GM19397 (cell line): ENCODE data around the gene RABGAP1L.
A peak's percentile ranks its signal among the peaks of the same experiment; 100 is the strongest.
"Not testable (repeated sequence)": the region's sequence is repeated elsewhere in the genome, so short reads cannot be mapped to it uniquely, and the experiment has no call there.

Source experiments
- ATAC-seq: cut with Tn5 transposase; IDR thresholded peaks from one replicate; pipeline ENCODE4 v1.9.1; 2021; ENCODE audit warnings: mild to moderate bottlenecking, moderate library complexity; ENCODE audit not compliant: unreplicated experiment

The RABGAP1L gene

DNA sequence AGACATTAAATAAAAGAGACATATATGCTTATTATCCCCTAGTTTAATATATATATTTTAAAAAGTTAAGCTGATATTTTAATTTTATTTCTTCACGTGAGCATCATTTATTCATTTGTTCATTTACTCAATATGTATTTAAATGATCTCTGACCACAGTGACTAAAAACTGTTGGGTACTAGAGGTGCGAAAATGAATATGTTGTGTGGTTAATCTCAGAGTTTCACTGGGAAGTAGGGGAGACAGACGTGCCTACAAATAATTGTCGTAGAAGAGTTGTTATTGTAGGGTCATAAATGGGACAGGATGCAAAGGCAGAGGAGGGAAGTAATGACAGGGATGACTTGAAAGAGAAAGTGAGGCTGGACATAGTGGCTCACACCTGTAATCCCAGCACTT is 627.4 kb downstream of the RABGAP1L start:
- no peak for ATAC-seq

DNA sequence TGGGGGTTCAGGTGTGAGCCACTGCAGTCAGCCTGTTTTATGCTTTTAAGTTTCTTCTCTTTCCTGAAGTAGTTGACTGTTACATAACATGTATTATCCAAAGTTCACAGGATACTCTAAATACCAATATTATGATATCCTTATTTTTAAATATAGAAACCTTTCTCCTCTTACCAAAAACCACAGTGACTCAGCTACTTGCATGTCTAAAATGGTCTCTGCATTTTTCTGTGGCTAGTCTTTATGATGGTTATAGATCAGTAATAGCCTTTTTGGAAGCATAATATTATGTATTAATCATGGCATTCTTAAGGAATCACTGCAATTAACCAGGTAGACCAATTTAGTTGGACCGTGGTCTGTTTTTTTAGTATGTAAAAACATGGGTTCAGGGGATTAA is 629.7 kb downstream of the RABGAP1L start:
- no peak for ATAC-seq

- ATAC-seq, result peak; percentile 78
These were observed 630.1 kb downstream of the RABGAP1L start for GRCh38 chr1:174789399-174789798.

DNA sequence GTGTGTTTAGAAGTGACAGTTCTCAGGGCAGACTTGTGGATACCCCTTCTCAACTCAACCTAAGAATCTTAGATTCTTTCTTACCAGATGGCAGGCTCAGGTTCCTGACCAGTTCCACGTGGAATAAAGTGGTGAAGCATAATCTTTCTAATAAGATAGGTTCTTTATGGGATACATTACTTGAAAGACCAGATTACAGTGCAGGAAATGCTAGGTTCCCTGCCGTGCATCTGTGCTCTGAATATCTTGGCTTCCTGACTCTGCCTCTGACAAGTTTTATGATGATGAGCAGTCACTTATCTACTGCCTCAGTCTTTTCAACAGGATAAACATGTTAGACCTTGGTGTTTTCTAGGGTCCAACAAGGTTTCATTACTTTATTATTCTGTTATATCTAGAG is 632.5 kb downstream of the RABGAP1L start:
- ATAC-seq, result no peak

- no peak for ATAC-seq
These were observed 635.5 kb downstream of the RABGAP1L start for GRCh38 chr1:174794861-174795260.

- ATAC-seq, result no peak
These were observed 636.5 kb downstream of the RABGAP1L start for GRCh38 chr1:174795806-174796205.

DNA sequence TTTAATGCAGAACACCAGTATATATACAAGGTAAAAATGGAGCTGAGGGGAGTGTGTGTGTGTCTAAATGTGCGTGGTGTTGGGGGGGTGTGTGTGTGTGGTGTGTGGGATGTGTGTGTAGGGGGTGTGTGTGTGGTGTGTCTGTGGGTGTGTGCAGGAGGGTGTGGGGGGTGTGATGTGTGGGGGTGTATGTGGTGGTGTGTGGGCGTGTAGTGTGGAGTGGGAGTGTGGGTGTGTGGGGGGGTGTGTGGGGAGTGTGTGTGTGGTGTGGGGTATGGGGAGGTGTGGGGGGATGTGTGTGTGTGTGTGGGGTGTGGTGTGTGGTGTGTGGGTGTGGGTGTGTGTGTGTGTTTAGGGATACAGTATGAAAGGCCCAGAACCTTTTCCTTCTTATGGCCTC is 638.1 kb downstream of the RABGAP1L start:
- no peak for ATAC-seq

GRCh38 chr1:174799136-174799479 is 639.8 kb downstream of the RABGAP1L start:
- no peak for ATAC-seq

- no peak for ATAC-seq
These were observed 641.0 kb downstream of the RABGAP1L start for GRCh38 chr1:174800216-174800851.

- ATAC-seq, result no peak
These were observed 641.6 kb downstream of the RABGAP1L start for GRCh38 chr1:174800876-174801275.

- no peak for ATAC-seq
These were observed 650.5 kb downstream of the RABGAP1L start for GRCh38 chr1:174809755-174810280.

DNA sequence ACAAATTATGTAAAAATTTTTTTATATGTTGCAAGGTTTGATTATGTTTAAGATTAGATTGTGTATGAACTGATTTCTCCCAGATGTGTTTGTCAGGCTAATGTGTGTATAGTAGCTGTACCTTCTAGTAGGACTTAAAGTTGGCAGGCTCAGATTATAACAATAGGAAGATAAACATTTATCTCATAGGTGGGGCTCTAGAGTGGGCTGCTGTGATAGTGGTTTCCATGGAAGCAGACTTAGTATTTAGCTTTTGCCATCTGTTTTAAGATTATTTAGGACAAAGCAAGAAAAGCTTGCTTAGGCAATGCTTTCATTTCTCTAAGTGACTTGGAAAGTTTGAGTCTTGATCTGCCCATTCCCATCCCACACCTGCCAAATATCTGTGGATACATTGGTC is 652.7 kb downstream of the RABGAP1L start:
- no peak for ATAC-seq

GRCh38 chr1:174812656-174813055 is 653.3 kb downstream of the RABGAP1L start:
- no peak for ATAC-seq

GRCh38 chr1:174815036-174815435 is 655.7 kb downstream of the RABGAP1L start:
- no peak for ATAC-seq

- no peak for ATAC-seq
These were observed 656.2 kb downstream of the RABGAP1L start for GRCh38 chr1:174815474-174815908.

GRCh38 chr1:174816621-174817020 is 657.3 kb downstream of the RABGAP1L start:
- ATAC-seq, result not testable (repeated sequence)

DNA sequence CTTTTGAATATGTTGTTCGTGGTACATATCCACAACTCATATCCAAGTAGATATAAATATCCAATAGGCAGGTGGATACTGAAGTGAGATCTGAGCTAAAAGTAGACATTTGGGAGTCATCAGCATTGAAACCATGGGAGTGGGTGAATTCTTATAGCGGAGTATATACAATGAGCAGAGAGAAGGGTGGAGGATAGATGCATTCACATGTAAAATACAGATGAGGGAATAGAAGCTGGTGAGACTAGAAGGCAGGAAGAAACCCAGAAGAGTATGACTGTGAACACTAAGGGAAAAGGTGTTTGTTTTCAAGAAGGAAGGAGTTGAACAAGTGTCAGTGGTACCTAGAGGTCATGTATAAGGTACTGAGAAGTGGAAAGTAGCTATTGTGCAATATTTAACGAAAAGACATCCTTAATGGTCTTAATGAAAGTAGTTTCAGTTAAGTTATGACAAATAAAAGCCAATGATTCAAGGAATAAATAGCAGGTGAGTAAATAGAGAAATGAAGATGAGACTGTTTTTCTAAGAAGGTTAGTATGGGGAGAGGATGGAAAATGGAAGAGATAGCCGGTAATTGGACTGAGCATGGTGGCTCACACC is 658.8 kb downstream of the RABGAP1L start:
- ATAC-seq, result no peak

DNA sequence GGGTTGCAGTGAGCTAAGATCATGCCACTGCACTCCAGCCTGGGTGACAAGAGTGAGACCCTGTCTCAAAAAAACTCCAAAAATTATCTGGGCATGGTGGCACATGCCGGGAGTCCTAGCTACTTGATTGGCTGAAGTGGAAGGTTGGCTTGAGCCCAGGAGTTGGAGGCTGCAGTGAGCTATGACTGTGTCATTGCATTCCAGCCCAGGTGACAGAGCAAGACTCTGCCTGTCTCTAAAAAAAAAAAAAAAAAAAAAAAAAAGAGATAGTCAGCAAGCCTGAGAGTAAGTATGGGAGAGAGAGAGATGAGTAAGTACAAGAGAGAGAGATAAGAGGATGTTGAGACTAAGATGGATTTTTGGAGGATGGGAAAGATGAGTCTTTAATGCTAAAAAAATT is 659.6 kb downstream of the RABGAP1L start:
- ATAC-seq, result no peak

- ATAC-seq, result no peak
These were observed 660.3 kb downstream of the RABGAP1L start for GRCh38 chr1:174819596-174819995.

- ATAC-seq, result no peak
These were observed 665.8 kb downstream of the RABGAP1L start for GRCh38 chr1:174825127-174825526.

GRCh38 chr1:174825806-174826205 is 666.5 kb downstream of the RABGAP1L start:
- no peak for ATAC-seq

- no peak for ATAC-seq
These were observed 668.9 kb downstream of the RABGAP1L start for GRCh38 chr1:174828264-174828663.

- ATAC-seq, result no peak
These were observed 670.7 kb downstream of the RABGAP1L start for GRCh38 chr1:174829990-174830389.
